Prostate gland (tissue), 2 donors: ENCODE measurements around the gene NSD1.

Experiments used
- POLR2AphosphoS5 ChIP-seq: sonication (generic); formaldehyde crosslinking; IDR thresholded peaks from one replicate; pipeline ENCODE4 v1.6.1; 2017; ENCODE audit warnings: antibody characterized with exemption
- TF ChIP-seq, protein P1 (sequence below), 4 experiments: fragments of 200-600 bp in 2 of 4; fragments of 450-650 bp in 2 of 4; sonication (generic) in 2 of 4; IDR thresholded peaks; 1 replicate in 3 of 4; 2 replicates in 1 of 4; pipeline ENCODE4 v1.5.1; 2016 to 2019; ENCODE audit warnings: antibody characterized with exemption in 4 of 4, mild to moderate bottlenecking in 2 of 4, moderate library complexity in 2 of 4

DNA sequence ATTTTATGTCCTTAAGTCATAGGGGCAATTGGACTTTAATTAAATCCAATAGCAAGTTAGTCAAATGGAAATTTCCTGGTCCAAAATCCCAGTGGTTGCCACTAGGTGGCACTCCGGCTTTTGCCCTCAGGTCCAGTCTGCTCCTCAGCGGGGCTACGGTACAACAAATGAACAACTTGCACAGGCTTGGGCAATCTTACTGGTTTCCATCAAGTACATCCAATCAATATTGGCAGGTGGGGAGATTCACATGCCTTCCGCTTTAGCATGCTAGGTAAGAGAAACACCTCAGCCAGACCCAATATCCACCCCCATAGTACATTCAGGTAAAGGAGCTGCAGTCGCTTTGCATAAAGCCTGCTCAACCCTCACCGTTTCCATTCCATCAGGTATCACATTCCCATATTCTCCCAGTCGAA lies 184.4 kb downstream of the NSD1 start:
- TF ChIP-seq POLR2AphosphoS5: peak; percentile 52
- TF ChIP-seq, protein P1, sequence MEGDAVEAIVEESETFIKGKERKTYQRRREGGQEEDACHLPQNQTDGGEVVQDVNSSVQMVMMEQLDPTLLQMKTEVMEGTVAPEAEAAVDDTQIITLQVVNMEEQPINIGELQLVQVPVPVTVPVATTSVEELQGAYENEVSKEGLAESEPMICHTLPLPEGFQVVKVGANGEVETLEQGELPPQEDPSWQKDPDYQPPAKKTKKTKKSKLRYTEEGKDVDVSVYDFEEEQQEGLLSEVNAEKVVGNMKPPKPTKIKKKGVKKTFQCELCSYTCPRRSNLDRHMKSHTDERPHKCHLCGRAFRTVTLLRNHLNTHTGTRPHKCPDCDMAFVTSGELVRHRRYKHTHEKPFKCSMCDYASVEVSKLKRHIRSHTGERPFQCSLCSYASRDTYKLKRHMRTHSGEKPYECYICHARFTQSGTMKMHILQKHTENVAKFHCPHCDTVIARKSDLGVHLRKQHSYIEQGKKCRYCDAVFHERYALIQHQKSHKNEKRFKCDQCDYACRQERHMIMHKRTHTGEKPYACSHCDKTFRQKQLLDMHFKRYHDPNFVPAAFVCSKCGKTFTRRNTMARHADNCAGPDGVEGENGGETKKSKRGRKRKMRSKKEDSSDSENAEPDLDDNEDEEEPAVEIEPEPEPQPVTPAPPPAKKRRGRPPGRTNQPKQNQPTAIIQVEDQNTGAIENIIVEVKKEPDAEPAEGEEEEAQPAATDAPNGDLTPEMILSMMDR (IDR thresholded peaks at IDR 0.05): peak; percentile 71 to 91 (median 81)
